Activated naive CD4-positive, alpha-beta T cell treated with anti-CD3 and anti-CD28 coated beads, Interleukin-2, amount 10 ng/mL, durations not matched to agents 7 days and 5 days (primary cell): ENCODE results near the gene ZDHHC14.

Experiments used
- CTCF ChIA-PET: fragments of 350-600 bp; sonication (Branson Sonifier 250); formaldehyde crosslinking; loops from one replicate; lab custom pipeline; 2021; ENCODE audit warnings: antibody characterized with exemption; lab: Charles Lee
- DNase-seq: peaks from one replicate; pipeline ENCODE4 v3.0.0-alpha.2; 2020
- H3K27ac Mint-ChIP-seq: one replicate; pipeline ENCODE4 v1.8.0; 2021; ENCODE audit warnings: mild to moderate bottlenecking, moderate library complexity, mixed read lengths
- H3K27me3 Mint-ChIP-seq: one replicate; pipeline ENCODE4 v1.8.0; 2021; ENCODE audit warnings: mild to moderate bottlenecking, mixed read lengths
- H3K36me3 Mint-ChIP-seq: one replicate; pipeline ENCODE4 v1.8.0; 2021; ENCODE audit warnings: mixed read lengths
- H3K4me1 Mint-ChIP-seq: one replicate; pipeline ENCODE4 v1.8.0; 2021; ENCODE audit warnings: mixed read lengths
- H3K4me3 Mint-ChIP-seq: one replicate; pipeline ENCODE4 v1.8.0; 2021; ENCODE audit warnings: mild to moderate bottlenecking, moderate library complexity, mixed read lengths
- H3K9me3 Mint-ChIP-seq: one replicate; pipeline ENCODE4 v1.8.0; 2021; ENCODE audit warnings: mixed read lengths

ZDHHC14 gene

DNA sequence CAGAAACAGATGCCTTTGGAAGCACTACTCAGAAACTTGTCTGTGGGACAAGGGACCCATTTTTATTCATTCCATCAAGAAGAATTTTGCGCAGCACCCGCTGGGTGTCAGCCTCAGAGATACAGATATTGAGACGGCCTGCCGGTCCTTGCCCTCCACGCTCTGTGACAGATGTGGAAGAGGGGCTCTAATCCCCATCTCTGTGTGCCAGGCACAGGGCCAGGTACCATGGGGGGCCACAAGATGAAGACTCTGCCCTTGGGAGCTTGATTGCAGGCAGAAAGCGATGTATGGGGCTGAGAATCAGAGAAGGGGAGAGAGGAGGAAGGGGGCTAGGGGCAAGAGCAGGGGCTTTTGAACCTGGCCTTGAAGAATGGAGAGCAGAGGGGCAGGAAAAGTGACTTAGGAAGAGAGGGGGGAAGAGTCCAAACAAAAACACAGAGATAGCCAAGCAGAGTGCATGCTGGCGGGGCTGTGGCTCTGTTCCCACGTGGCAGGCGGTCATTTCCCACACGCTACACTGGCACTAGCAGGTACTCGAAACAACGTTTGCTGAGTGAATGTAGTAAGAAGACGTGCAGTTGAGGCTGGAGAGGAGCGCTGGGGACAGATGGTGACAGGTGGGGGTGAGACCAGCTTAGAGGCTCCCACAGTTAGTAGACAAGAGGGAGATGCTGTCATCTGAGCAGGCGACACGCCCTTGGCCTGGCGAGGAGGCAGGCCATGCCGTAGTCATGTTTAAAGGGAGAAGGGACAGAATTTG, 271.8 kb downstream of the ZDHHC14 start:
- H3K4me1 Mint-ChIP-seq: peaks cover 14% of the 10 kb centered on the region
- CTCF ChIA-PET: interaction anchor here (1.0 kb wide), 1 partner anchor 14 kb away, joined by 3 read pairs; no protein-coding TSS in a partner anchor
- H3K27ac Mint-ChIP-seq: no peak overlapping the region
- H3K4me3 Mint-ChIP-seq: no peak overlapping the region
- H3K27me3 Mint-ChIP-seq: peaks cover 4% of the 10 kb centered on the region
- no peak for DNase-seq
- H3K36me3 Mint-ChIP-seq: no peaks in the 10 kb centered on the region
- no peaks in the 10 kb centered on the region for H3K9me3 Mint-ChIP-seq

DNA sequence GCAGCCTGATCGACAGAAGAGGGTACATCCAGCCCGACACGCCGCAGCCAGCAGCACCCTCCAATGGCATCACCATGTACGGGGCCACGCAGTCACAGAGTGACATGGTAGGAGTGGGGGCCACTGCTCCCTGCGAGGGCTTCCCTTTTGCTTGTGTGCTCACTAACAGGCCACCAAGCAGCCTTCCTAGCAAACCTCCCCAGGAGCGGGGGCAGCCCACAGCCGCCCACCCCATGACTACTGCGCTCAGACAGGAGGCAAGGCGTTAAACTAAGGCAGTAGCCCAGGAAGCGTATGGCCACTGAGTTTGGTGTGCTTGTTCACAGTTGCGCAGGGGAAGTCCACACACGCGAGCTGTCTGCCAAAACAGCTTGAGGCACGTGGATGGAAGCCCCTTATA, 272.5 kb downstream of the ZDHHC14 start:
- Mint-ChIP-seq H3K4me3 (no peak overlapping the region), H3K27ac (no peak overlapping the region), H3K4me1 (peaks cover 6% of the 10 kb centered on the region), H3K9me3 (no peaks in the 10 kb centered on the region), H3K27me3 (peaks cover 4% of the 10 kb centered on the region), H3K36me3 (no peaks in the 10 kb centered on the region)
- CTCF ChIA-PET: no interaction called here
- no peak for DNase-seq

DNA sequence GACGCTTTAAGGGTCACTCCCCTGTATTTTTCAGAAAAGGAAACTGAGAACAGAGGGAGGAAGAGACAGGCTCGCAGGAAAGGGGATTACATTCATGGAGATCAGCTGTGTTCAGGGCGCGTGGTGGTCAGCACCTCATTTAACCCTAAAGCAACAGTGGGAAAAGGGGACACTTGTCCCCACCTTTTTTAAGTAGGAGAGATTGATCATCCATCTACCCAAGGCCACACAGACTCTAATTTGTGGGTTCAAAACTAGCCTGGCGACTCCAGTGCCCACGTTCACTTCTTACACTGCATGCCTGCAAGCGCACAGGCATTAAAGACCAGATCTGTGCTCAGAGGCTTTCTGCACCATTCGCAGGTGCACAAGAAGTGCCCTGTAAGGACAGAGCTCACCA, 274.1 kb downstream of the ZDHHC14 start:
- Mint-ChIP-seq H3K9me3 (no peaks in the 10 kb centered on the region), H3K4me1 (no peaks in the 10 kb centered on the region), H3K4me3 (no peak overlapping the region), H3K36me3 (no peaks in the 10 kb centered on the region), H3K27me3 (peaks cover 6% of the 10 kb centered on the region), H3K27ac (no peak overlapping the region)
- CTCF ChIA-PET: no interaction called here
- no peak for DNase-seq

DNA sequence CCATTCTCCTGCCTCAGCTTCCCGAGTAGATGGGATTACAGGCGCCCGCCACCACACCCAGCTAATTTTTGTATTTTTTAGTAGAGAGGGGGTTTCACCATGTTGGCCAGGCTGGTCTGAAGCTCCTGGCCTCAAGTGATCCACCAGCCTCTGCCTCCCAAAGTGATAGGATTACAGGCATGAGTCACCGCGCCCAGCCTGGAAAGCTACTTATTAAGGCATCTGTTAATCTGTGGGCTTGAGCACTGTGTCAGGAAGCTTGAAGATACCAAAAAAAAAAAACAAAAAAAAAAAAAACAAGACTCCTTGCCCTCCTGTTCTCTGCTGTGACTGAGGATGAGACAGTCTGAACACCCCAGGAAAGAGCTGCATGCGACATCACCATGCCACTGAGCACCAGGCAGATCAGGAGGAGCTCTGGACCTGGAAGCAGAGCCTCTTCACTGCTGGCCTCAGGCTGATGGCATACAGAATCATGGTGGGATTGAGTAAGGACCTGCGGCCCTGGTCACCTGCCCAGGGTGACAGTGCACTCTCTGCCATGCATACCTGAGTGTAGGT, 275.5 kb downstream of the ZDHHC14 start:
- Mint-ChIP-seq H3K4me1 (no peaks in the 10 kb centered on the region), H3K9me3 (no peaks in the 10 kb centered on the region), H3K4me3 (no peak overlapping the region), H3K36me3 (no peaks in the 10 kb centered on the region), H3K27me3 (peaks cover 14% of the 10 kb centered on the region), H3K27ac (no peak overlapping the region)
- CTCF ChIA-PET: interaction anchor here (0.7 to 1.0 kb wide), 2 partner anchors 10 to 11 kb away, joined by 3 read pairs; no protein-coding TSS in a partner anchor
- DNase-seq: no peak

DNA sequence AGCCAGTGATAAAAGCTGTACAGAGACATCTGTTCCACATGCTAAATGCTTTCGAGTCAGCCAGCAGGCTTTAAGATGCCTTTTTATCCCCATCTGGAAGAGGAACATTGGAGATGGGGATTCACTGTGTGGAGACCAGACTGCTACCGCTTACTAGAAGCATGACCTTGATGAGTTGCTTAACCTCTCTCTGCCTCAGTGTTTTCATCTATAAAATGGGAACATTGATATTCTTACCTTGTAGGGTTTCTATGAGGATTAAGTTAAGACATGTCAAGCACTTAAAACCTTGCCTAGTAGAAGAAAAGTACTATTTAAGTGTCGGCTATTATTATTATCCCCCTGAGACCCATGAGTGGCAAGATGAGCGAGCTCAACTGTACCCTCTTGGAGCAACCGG, 276.8 kb downstream of the ZDHHC14 start:
- CTCF ChIA-PET: interaction anchor here (2.8 kb wide), 1 partner anchor 11 kb away, joined by 13 read pairs; no protein-coding TSS in a partner anchor
- no peaks in the 10 kb centered on the region for H3K36me3 Mint-ChIP-seq
- no peaks in the 10 kb centered on the region for H3K4me1 Mint-ChIP-seq
- H3K9me3 Mint-ChIP-seq: no peaks in the 10 kb centered on the region
- DNase-seq: no peak
- H3K27me3 Mint-ChIP-seq: peaks cover 10% of the 10 kb centered on the region
- H3K4me3 Mint-ChIP-seq: no peak overlapping the region
- H3K27ac Mint-ChIP-seq: no peak overlapping the region

DNA sequence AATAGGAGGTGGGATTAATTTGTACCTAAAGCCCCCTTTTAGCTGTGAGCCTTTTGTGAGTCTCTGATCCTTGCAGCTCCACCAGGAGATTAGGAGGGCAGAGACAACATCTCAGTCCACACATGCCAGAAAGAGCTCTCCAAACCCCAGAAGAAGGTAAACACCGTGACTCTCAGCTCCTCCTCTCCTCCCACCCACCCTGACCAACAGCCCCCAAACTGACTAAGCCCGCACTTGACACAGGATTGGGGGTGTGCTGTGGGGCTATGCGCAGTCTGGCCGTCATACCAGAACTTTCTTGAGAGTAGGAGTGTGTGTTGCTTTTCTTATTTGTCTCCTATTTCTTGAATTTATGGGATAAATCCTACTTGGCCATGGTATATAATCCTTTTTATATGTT, 277.3 kb downstream of the ZDHHC14 start:
- CTCF ChIA-PET: interaction anchor here (2.8 kb wide), 1 partner anchor 10 kb away, joined by 13 read pairs; no protein-coding TSS in a partner anchor
- Mint-ChIP-seq H3K4me3 (no peak overlapping the region), H3K27ac (no peak overlapping the region), H3K27me3 (peaks cover 13% of the 10 kb centered on the region), H3K9me3 (no peaks in the 10 kb centered on the region), H3K4me1 (no peaks in the 10 kb centered on the region), H3K36me3 (no peaks in the 10 kb centered on the region)
- DNase-seq: no peak

DNA sequence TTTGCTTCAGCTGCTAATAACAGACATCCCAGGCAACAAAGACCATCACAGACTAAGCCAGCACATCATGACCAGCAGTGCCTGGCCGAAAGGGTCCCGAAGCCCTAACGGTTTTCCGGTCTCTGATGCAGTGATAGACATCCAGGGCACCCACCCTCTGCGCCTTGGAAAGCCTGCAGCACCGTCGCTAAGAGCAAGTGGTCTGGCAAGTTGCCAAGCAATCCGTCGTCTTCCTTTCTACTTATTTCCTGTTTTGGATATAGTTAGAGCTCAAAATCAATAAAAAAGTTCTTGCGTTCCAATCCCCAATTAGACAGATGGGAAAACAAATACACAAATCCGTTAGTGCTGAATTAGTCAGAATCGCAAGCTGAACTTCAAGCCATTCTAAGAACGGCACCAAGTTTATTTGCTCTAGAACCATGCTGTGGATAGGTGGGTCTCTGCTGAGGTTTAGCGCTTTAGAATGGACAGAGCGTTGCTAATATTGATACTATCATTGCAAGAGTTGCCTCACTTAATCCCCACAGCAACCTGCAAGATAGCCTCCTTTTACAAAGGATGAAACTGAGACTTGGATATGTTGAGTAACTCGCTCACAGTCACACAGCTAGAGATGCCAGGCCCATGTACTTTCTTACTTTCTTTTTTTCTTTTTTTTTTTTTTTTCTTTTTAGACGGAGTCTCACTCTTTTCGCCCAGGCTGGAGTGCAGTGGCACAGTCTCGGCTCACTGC, 278.7 kb downstream of the ZDHHC14 start:
- DNase-seq: no peak
- CTCF ChIA-PET: interaction anchor here (2.8 kb wide), 1 partner anchor 9 kb away, joined by 13 read pairs; no protein-coding TSS in a partner anchor
- peaks cover 19% of the 10 kb centered on the region for H3K27me3 Mint-ChIP-seq
- no peaks in the 10 kb centered on the region for H3K4me1 Mint-ChIP-seq
- H3K9me3 Mint-ChIP-seq: no peaks in the 10 kb centered on the region
- no peak overlapping the region for H3K27ac Mint-ChIP-seq
- H3K36me3 Mint-ChIP-seq: no peaks in the 10 kb centered on the region
- H3K4me3 Mint-ChIP-seq: no peak overlapping the region

DNA sequence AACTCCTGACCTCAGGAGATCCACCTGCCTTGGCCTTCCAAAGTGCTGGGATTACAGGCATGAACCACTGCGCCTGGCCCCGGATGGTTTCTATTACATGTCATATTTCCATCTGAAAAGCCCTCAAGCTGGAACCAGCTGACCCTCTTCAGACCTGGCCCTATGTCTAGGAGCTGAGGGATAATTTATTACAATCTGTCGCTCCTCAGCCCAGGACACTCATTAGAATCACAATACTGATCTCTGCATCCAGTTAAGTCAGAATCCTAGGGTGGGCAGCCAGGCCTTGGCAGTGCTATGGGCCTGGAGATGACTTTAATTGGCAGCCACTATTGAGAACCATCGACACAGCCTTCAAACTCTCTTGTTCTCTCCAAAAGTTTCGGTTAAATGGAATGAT, 279.4 kb downstream of the ZDHHC14 start:
- no peaks in the 10 kb centered on the region for H3K4me1 Mint-ChIP-seq
- no peak overlapping the region for H3K27ac Mint-ChIP-seq
- no peaks in the 10 kb centered on the region for H3K9me3 Mint-ChIP-seq
- CTCF ChIA-PET: no interaction called here
- peaks cover 27% of the 10 kb centered on the region for H3K27me3 Mint-ChIP-seq
- no peak overlapping the region for H3K4me3 Mint-ChIP-seq
- H3K36me3 Mint-ChIP-seq: no peaks in the 10 kb centered on the region
- no peak for DNase-seq

DNA sequence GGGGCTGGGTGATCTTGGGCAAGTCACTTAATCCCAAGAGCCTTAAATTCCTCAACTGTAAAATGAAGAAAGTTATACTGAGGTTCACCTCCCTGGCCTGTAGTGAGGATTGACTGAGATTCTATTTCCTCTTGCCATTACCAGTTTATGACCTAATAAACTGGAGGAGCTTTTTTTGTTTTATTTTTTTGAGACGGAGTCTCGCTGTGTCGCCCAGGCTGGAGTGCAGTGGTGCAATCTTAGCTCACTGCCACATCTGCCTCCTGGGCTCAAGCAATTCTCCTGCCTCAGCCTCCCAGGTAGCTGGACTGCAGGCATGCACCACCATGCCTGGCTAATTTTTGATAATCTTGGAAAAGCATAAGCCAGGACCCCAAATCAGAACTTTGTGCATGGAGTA, 280.7 kb downstream of the ZDHHC14 start:
- CTCF ChIA-PET: interaction anchor here (1.3 kb wide), 1 partner anchor 13 kb away, joined by 3 read pairs; no protein-coding TSS in a partner anchor

DNA sequence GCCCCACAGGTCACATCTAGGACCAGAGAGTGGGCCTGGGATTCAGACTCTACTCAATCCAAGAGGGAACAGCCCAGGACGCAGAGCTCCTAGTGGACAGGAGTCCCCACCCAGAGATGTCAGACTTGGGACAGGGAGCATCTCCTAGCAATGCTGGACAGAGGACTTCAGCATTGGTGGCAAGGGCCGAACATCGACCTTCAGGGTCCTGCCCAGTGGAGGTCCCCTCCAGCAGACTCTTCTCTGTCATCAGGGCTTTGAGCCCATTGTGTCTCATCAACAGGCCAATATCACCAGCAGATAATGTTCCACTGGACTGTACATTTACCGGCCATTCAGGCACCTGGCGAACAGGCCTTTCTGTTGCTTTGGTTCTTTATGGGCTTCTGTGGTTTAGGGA, 282.3 kb downstream of the ZDHHC14 start:
- DNase-seq: no peak
- H3K4me3 Mint-ChIP-seq: no peak overlapping the region
- H3K36me3 Mint-ChIP-seq: no peaks in the 10 kb centered on the region
- H3K9me3 Mint-ChIP-seq: no peaks in the 10 kb centered on the region
- H3K27ac Mint-ChIP-seq: no peak overlapping the region
- peaks cover 3% of the 10 kb centered on the region for H3K4me1 Mint-ChIP-seq
- CTCF ChIA-PET: no interaction called here
- H3K27me3 Mint-ChIP-seq: peaks cover 36% of the 10 kb centered on the region

More for the DNA sequence above, 280.7 kb downstream of the ZDHHC14 start:
- Mint-ChIP-seq H3K36me3 (no peaks in the 10 kb centered on the region), H3K27me3 (peaks cover 27% of the 10 kb centered on the region), H3K4me3 (no peak overlapping the region), H3K4me1 (no peaks in the 10 kb centered on the region), H3K9me3 (no peaks in the 10 kb centered on the region), H3K27ac (no peak overlapping the region)
- DNase-seq: no peak

DNA sequence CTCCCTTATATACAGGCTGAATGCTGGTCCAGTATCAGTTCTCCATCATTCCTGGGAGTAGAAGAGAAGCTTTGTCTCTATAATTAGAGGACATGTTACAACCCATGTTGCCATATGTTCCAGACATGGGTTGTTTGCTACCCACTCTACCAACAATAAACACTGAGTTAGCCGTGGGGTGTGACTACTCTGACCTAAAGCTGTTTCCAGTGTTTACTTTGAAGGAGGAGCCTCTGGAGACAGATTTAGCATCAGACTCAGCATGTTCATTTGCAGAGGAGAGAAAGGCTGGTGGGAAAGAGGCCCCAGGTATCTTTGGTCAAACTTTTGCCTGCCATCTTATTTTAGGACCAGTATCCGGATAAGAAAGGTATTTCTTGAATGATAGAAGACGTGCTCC, 284.2 kb downstream of the ZDHHC14 start:
- CTCF ChIA-PET: interaction anchor here (1.0 to 4.5 kb wide), 7 partner anchors 91 to 350 kb away, joined by 3 to 35 read pairs (median 6); partner anchors contain the start of gene TMEM242
- Mint-ChIP-seq H3K27me3 (peaks cover 38% of the 10 kb centered on the region), H3K36me3 (no peaks in the 10 kb centered on the region), H3K9me3 (no peaks in the 10 kb centered on the region), H3K4me1 (peaks cover 10% of the 10 kb centered on the region), H3K27ac (no peak overlapping the region), H3K4me3 (no peak overlapping the region)
- DNase-seq: no peak

DNA sequence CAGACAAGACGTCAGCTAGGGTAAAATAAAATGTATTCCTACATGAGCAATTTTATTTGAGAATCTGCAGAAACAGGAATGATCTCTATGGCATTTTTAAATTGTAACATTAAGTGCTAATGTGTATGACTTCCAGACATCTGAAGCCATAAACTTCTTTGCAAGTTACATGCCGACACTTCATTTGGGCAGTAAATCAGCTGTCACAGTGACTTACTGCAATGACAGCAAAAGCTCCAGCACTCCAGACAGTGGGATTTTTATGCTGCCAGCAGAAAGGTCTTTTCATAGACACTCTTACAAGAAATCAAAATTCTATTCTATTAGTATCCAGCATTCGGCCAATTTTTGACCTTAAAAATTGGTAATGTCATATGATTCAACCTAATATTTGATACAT, 285.7 kb downstream of the ZDHHC14 start:
- peaks cover 30% of the 10 kb centered on the region for H3K27me3 Mint-ChIP-seq

DNA sequence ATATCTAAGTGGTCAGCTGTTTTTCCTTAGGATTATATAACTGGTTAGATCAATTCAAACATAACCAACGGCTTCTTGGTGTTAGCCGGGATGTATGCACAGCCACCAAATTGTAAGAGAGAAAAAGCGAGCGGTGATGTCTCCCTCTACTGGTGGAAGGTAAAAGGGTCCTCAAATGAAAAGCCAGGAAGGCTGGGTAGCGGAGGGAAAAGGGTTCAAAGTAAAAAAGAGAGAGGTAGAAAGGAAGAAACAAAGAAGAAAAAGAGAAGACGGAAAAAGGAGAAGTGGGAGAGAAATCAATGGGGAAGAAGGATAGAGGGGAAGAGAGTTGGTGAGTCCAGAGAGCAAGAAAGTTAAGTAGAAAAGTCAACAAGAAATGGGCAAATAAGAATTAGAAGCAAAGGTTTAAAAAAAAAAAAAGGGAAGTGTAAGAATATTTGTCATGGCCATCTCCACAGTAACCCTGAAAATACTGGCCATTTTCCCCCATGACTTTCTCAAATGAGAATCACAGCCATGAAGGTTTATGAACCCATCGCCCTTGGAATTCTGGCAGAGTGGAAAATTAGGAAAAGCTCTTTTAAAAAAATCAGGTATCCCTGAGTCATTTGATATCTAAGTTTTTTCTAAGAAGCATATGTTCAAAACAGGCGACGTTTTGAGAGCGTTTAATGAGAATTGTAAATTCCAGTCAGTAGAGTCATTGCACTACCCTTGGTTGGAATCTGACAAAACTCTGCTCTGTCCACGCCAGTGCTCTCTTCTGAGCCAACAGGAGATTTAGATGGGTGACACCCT, 286.4 kb downstream of the ZDHHC14 start:
- Mint-ChIP-seq H3K27ac (no peak overlapping the region), H3K27me3 (peaks cover 32% of the 10 kb centered on the region), H3K9me3 (no peaks in the 10 kb centered on the region), H3K4me1 (peaks cover 18% of the 10 kb centered on the region), H3K4me3 (no peak overlapping the region), H3K36me3 (no peaks in the 10 kb centered on the region)
- CTCF ChIA-PET: interaction anchor here (0.6 to 4.5 kb wide), 22 partner anchors 9 to 448 kb away, joined by 3 to 35 read pairs (median 3); partner anchors contain the start of gene TMEM242
- DNase-seq: peak; percentile 69

More for the DNA sequence above, 285.7 kb downstream of the ZDHHC14 start:
- H3K36me3 Mint-ChIP-seq: no peaks in the 10 kb centered on the region
- H3K4me3 Mint-ChIP-seq: no peak overlapping the region
- DNase-seq: no peak
- no peak overlapping the region for H3K27ac Mint-ChIP-seq
- CTCF ChIA-PET: interaction anchor here (0.7 to 4.5 kb wide), 23 partner anchors 8 to 352 kb away, joined by 3 to 35 read pairs (median 3); partner anchors contain the start of gene TMEM242
- H3K4me1 Mint-ChIP-seq: peaks cover 18% of the 10 kb centered on the region
- H3K9me3 Mint-ChIP-seq: no peaks in the 10 kb centered on the region
